Tibial nerve (tissue), 4 donors: ENCODE results near the gene ST13. TPM values are rescaled to one million over a fixed set of nuclear protein-coding genes. Genes with fewer than 3 reads are reported as not detected.
"Not testable (repeated sequence)": the region's sequence is repeated elsewhere in the genome, so short reads cannot be mapped to it uniquely, and the experiment has no call there.

Experiments used
- DNase-seq, 2 donors: peaks; one replicate each; pipeline ENCODE4 v3.0.0-alpha.2; 2019; ENCODE audit warnings: low spot score in 2 of 2
- H3K27ac ChIP-seq, 4 donors: fragments of 200-600 bp; sonication (generic) in 3 of 4; one replicate each; pipeline ENCODE4 v1.5.1; 2017 to 2019; ENCODE audit warnings: mild to moderate bottlenecking in 1 of 4
- H3K27me3 ChIP-seq, 2 donors: fragments of 200-600 bp; sonication (generic) in 1 of 2; one replicate each; pipeline versions ENCODE4 v1.5.1 to v1.6.0; 2017 to 2019
- H3K36me3 ChIP-seq, 3 donors: fragments of 200-600 bp; sonication (generic); one replicate each; pipeline ENCODE4 v1.5.1; 2018 to 2019
- H3K4me1 ChIP-seq, 4 donors: fragments of 200-600 bp; sonication (generic) in 3 of 4; one replicate each; pipeline ENCODE4 v1.5.1; 2017 to 2019
- H3K4me3 ChIP-seq, 4 donors: fragments of 200-600 bp; sonication (generic) in 3 of 4; one replicate each; pipeline ENCODE4 v1.5.1; 2017 to 2019; ENCODE audit warnings: mild to moderate bottlenecking in 1 of 4, moderate library complexity in 1 of 4
- H3K9me3 ChIP-seq, 4 donors: fragments of 200-600 bp; sonication (generic) in 3 of 4; one replicate each; pipeline ENCODE4 v1.5.1; 2017 to 2019
- CTCF ChIP-seq, 5 experiments: fragments of 200-600 bp in 3 of 5; fragments of 450-650 bp in 2 of 5; sonication (generic) in 3 of 5; IDR thresholded peaks; one replicate each; pipeline ENCODE4 v1.5.1; 2016 to 2019; ENCODE audit warnings: antibody characterized with exemption in 5 of 5, mild to moderate bottlenecking in 3 of 5, moderate library complexity in 2 of 5
- EP300 ChIP-seq, 2 donors: sonication (generic); formaldehyde crosslinking; IDR thresholded peaks; one replicate each; pipeline ENCODE4 v1.6.1; 2017; ENCODE audit warnings: antibody characterized with exemption in 2 of 2, mild to moderate bottlenecking in 1 of 2
- POLR2A ChIP-seq, 2 donors: fragments of 450-650 bp; IDR thresholded peaks; one replicate each; pipeline ENCODE4 v1.6.1; 2017; ENCODE audit warnings: antibody characterized with exemption in 2 of 2, mild to moderate bottlenecking in 2 of 2, moderate library complexity in 2 of 2
- WGBS, 2 donors: methylation state at CpG; one replicate each; pipeline ENCODE4 v1.1.5; 2018; 5-methylcytosine and 5-hydroxymethylcytosine counted together
- total RNA-seq, 4 donors: library from RNA; depleted of rRNA; stranded (reverse); fragments of >200 nt; gene quantifications; one replicate each; pipeline ENCODE4 v1.1.0, GENCODE V29; 2016

The ST13 gene
- total RNA-seq, 4 donors from 2014 or later = 96.9 to 142 (median 114) TPM

- peaks cover 0 to 24% (median 1%) of the 10 kb centered on the region in 3 donors for H3K36me3 ChIP-seq
- no peaks in the 10 kb centered on the region for H3K9me3 ChIP-seq
- H3K27me3 ChIP-seq = no peaks in the 10 kb centered on the region
- H3K4me3 ChIP-seq = no peak overlapping the region
- H3K4me1 ChIP-seq = peaks cover 0 to 68% (median 35%) of the 10 kb centered on the region in 4 donors
- H3K27ac ChIP-seq = peak overlapping the region in 2 of 4 donors; percentile 3 to 99
- TF ChIP-seq EP300 (IDR thresholded peaks at IDR 0.05) (no peak), POLR2A (IDR thresholded peaks at IDR 0.05) (no peak), CTCF (IDR thresholded peaks at IDR 0.05) (no peak)
- WGBS, 2 donors = 48 to 58% methylated on average over 1 of the region's 1 CpG
- no peak for DNase-seq
Observed at GRCh38 chr22:40853333-40853732, 3.1 kb downstream of the ST13 start.

GRCh38 chr22:40845816-40846215 lies 10.6 kb downstream of the ST13 start:
- peaks cover 0 to 16% (median 0%) of the 10 kb centered on the region in 4 donors for H3K4me1 ChIP-seq
- H3K27me3 ChIP-seq, DNase-seq, H3K4me3 ChIP-seq, H3K9me3 ChIP-seq, H3K27ac ChIP-seq: not testable (repeated sequence)
- 90 to 96% methylated on average over 11 of the region's 11 CpGs for WGBS, 2 donors
- peaks cover 3 to 93% (median 4%) of the 10 kb centered on the region in 3 donors for H3K36me3 ChIP-seq

GRCh38 chr22:40844951-40845350 lies 11.5 kb downstream of the ST13 start:
- Histone ChIP-seq H3K4me1 (peaks cover 0 to 12% (median 0%) of the 10 kb centered on the region in 4 donors), H3K27me3 (no peaks in the 10 kb centered on the region), H3K27ac (no peak overlapping the region), H3K9me3 (no peaks in the 10 kb centered on the region), H3K4me3 (no peak overlapping the region), H3K36me3 (peaks cover 3 to 96% (median 4%) of the 10 kb centered on the region in 3 donors)
- no peak for DNase-seq
- TF ChIP-seq EP300 (IDR thresholded peaks at IDR 0.05) = no peak
- TF ChIP-seq CTCF (IDR thresholded peaks at IDR 0.05) = no peak
- TF ChIP-seq POLR2A (IDR thresholded peaks at IDR 0.05) = no peak
- 94 to 96% methylated on average over 3 of the region's 3 CpGs for WGBS, 2 donors

GRCh38 chr22:40838486-40838885 lies 18.0 kb downstream of the ST13 start:
- TF ChIP-seq POLR2A (IDR thresholded peaks at IDR 0.05) = no peak
- TF ChIP-seq CTCF (IDR thresholded peaks at IDR 0.05) = no peak
- Histone ChIP-seq H3K27ac (no peak overlapping the region), H3K36me3 (peaks cover 0 to 97% (median 20%) of the 10 kb centered on the region in 3 donors), H3K4me3 (no peak overlapping the region), H3K4me1 (peaks cover 0 to 11% (median 0%) of the 10 kb centered on the region in 4 donors), H3K27me3 (no peaks in the 10 kb centered on the region), H3K9me3 (no peaks in the 10 kb centered on the region)
- no peak for DNase-seq
- whole genome bisulfite sequencing, 2 donors = 92 to 93% methylated on average over 3 of the region's 3 CpGs

GRCh38 chr22:40834619-40835018 lies 21.8 kb downstream of the ST13 start:
- H3K4me1 ChIP-seq = no peaks in the 10 kb centered on the region
- no peaks in the 10 kb centered on the region for H3K27me3 ChIP-seq
- no peaks in the 10 kb centered on the region for H3K9me3 ChIP-seq
- DNase-seq = no peak
- H3K27ac ChIP-seq = no peak overlapping the region
- 91 to 93% methylated on average over 3 of the region's 3 CpGs for WGBS, 2 donors
- TF ChIP-seq POLR2A (IDR thresholded peaks at IDR 0.05) (no peak), EP300 (IDR thresholded peaks at IDR 0.05) (no peak), CTCF (IDR thresholded peaks at IDR 0.05) (no peak)
- peaks cover 0 to 99% (median 24%) of the 10 kb centered on the region in 3 donors for H3K36me3 ChIP-seq
- H3K4me3 ChIP-seq = no peak overlapping the region

- H3K4me3 ChIP-seq = no peak overlapping the region
- TF ChIP-seq CTCF (IDR thresholded peaks at IDR 0.05) (no peak), EP300 (IDR thresholded peaks at IDR 0.05) (no peak), POLR2A (IDR thresholded peaks at IDR 0.05) (no peak)
Observed at GRCh38 chr22:40829131-40829530, 27.3 kb downstream of the ST13 start.

More at GRCh38 chr22:40829131-40829530, 27.3 kb downstream of the ST13 start:
- no peaks in the 10 kb centered on the region for H3K27me3 ChIP-seq
- peaks cover 0 to 97% (median 11%) of the 10 kb centered on the region in 3 donors for H3K36me3 ChIP-seq
- WGBS, 2 donors = 92% methylated on average over 6 of the region's 6 CpGs
- no peaks in the 10 kb centered on the region for H3K9me3 ChIP-seq
- DNase-seq = no peak
- no peak overlapping the region for H3K27ac ChIP-seq
- no peaks in the 10 kb centered on the region for H3K4me1 ChIP-seq
